Liver (tissue), 9 donors: ENCODE data around the gene NAGLU. TPM values are rescaled to one million over a fixed set of nuclear protein-coding genes. Genes with fewer than 3 reads are reported as not detected.

ENCODE experiments used
- DNase-seq: peaks from one replicate; pipeline ENCODE4 v3.0.0-alpha.2; 2017; ENCODE audit warnings: low spot score
- H3K27ac ChIP-seq, 2 donors: one replicate each; pipeline ENCODE4 v1.7.0; 2013; ENCODE audit warnings: inconsistent platforms in 2 of 2, low read length in 2 of 2, control low read depth in 1 of 2, low read depth in 1 of 2, mild to moderate bottlenecking in 1 of 2
- H3K27me3 ChIP-seq, 4 donors: one replicate each; pipeline versions ENCODE4 v1.6.1 to v1.7.0; 2013; ENCODE audit warnings: low read length in 3 of 4, inconsistent platforms in 1 of 4, mild to moderate bottlenecking in 1 of 4, moderate library complexity in 1 of 4; ENCODE audit not compliant: control insufficient read depth in 4 of 4, insufficient read depth in 4 of 4
- H3K36me3 ChIP-seq, 4 donors: one replicate each; pipeline versions ENCODE4 v1.6.1 to v1.7.0; 2013; ENCODE audit warnings: low read length in 3 of 4, mild to moderate bottlenecking in 3 of 4, low read depth in 1 of 4, moderate library complexity in 1 of 4; ENCODE audit not compliant: control insufficient read depth in 4 of 4, insufficient read depth in 3 of 4
- H3K4me1 ChIP-seq, 4 donors: one replicate each; pipeline versions ENCODE4 v1.6.1 to v1.7.0; 2013; ENCODE audit warnings: low read length in 3 of 4, mild to moderate bottlenecking in 3 of 4, moderate library complexity in 1 of 4; ENCODE audit not compliant: control insufficient read depth in 4 of 4, insufficient read depth in 4 of 4
- H3K4me3 ChIP-seq, 3 donors: one replicate each; pipeline versions ENCODE4 v1.6.1 to v1.7.0; 2013; ENCODE audit warnings: low read length in 3 of 3, control low read depth in 1 of 3, low read depth in 1 of 3, mild to moderate bottlenecking in 1 of 3
- H3K9ac ChIP-seq, 2 donors: one replicate each; pipeline ENCODE4 v1.7.0; 2013; ENCODE audit warnings: low read length in 2 of 2, mild to moderate bottlenecking in 2 of 2, moderate library complexity in 2 of 2, control low read depth in 1 of 2, low read depth in 1 of 2
- H3K9me3 ChIP-seq, 4 donors: one replicate each; pipeline versions ENCODE4 v1.6.1 to v1.7.0; 2013; ENCODE audit warnings: low read length in 3 of 4; ENCODE audit not compliant: control insufficient read depth in 4 of 4
- EGR1 ChIP-seq, 2 donors: IDR thresholded peaks; 2 replicates each; pipeline ENCODE4 v1.6.1; 2016 to 2018; ENCODE audit warnings: antibody characterized with exemption in 2 of 2, low read depth in 2 of 2
- FOXA1 ChIP-seq: IDR thresholded peaks from 2 replicates; pipeline ENCODE4 v1.6.1; 2016; ENCODE audit warnings: antibody characterized with exemption
- FOXA2 ChIP-seq: IDR thresholded peaks from 2 replicates; pipeline ENCODE4 v1.6.1; 2016; ENCODE audit warnings: antibody characterized with exemption
- GABPA ChIP-seq, 2 donors: IDR thresholded peaks in 1 of 2; conservative IDR thresholded peaks in 1 of 2; 2 replicates each; pipeline ENCODE4 v1.6.1; 2016; ENCODE audit warnings: antibody characterized with exemption in 2 of 2, mild to moderate bottlenecking in 1 of 2, moderate library complexity in 1 of 2
- HNF4A ChIP-seq, 2 donors: conservative IDR thresholded peaks; 2 replicates each; pipeline ENCODE4 v1.6.1; 2016; ENCODE audit warnings: antibody characterized with exemption in 2 of 2, mild to moderate bottlenecking in 2 of 2
- HNF4G ChIP-seq: IDR thresholded peaks from 2 replicates; pipeline ENCODE4 v1.6.1; 2016; ENCODE audit warnings: antibody characterized with exemption
- JUND ChIP-seq, 2 donors: IDR thresholded peaks; 2 replicates each; pipeline ENCODE4 v1.6.1; 2016; ENCODE audit warnings: antibody characterized with exemption in 2 of 2
- NR2F2 ChIP-seq: IDR thresholded peaks from 2 replicates; pipeline ENCODE4 v1.6.1; 2016; ENCODE audit warnings: antibody characterized with exemption
- RAD21 ChIP-seq, 2 donors: IDR thresholded peaks; 2 replicates each; pipeline ENCODE4 v1.6.1; 2016; ENCODE audit warnings: antibody characterized with exemption in 2 of 2, mild to moderate bottlenecking in 2 of 2
- RXRA ChIP-seq, 2 donors: IDR thresholded peaks; 2 replicates each; pipeline ENCODE4 v1.6.1; 2017 to 2018; ENCODE audit warnings: antibody characterized with exemption in 2 of 2, mild to moderate bottlenecking in 1 of 2
- SP1 ChIP-seq: IDR thresholded peaks from 2 replicates; pipeline ENCODE4 v1.6.1; 2018; ENCODE audit warnings: antibody characterized with exemption, mild to moderate bottlenecking
- TAF1 ChIP-seq: conservative IDR thresholded peaks from 2 replicates; pipeline ENCODE4 v1.6.1; 2016; ENCODE audit warnings: antibody characterized with exemption, mild to moderate bottlenecking
- YY1 ChIP-seq: IDR thresholded peaks from 2 replicates; pipeline ENCODE4 v1.6.1; 2016; ENCODE audit warnings: antibody characterized with exemption, mild to moderate bottlenecking
- WGBS: extraction: QIAGEN DNeasy Blood & Tissue Kit; methylation state at CpG from one replicate; pipeline ENCODE4 v1.1.7; 2013; 5-methylcytosine and 5-hydroxymethylcytosine counted together
- polyA plus RNA-seq, 2 donors: library from polyadenylated mRNA; stranded (reverse) in 1 of 2; unstranded in 1 of 2; fragments of 200-250 nt in 1 of 2; fragments of >200 nt in 1 of 2; fragmentation: Nextera tagmentation in 1 of 2; extraction: Ambion mirVana in 1 of 2; gene quantifications; one replicate each; pipeline versions ENCODE4 v1.2.1 to v1.2.3, GENCODE V29; 2013 to 2015
- total RNA-seq, 2 donors: library from RNA; depleted of rRNA; stranded (reverse); fragments of >200 nt; gene quantifications; one replicate each; pipeline ENCODE4 v1.2.3, GENCODE V29; 2014
- TF ChIP-seq, protein P1 (sequence below): IDR thresholded peaks from 2 replicates; pipeline ENCODE4 v1.6.1; 2016; ENCODE audit warnings: antibody characterized with exemption
- TF ChIP-seq, protein P2 (sequence below): IDR thresholded peaks from 2 replicates; pipeline ENCODE4 v1.6.1; 2016; ENCODE audit warnings: antibody characterized with exemption
- TF ChIP-seq, protein P3 (sequence below): IDR thresholded peaks from 2 replicates; pipeline ENCODE4 v1.6.1; 2016; ENCODE audit warnings: antibody characterized with exemption, mild to moderate bottlenecking
- TF ChIP-seq, protein P4 (sequence below): IDR thresholded peaks from 2 replicates; pipeline ENCODE4 v1.6.1; 2016; ENCODE audit warnings: antibody characterized with exemption
- TF ChIP-seq, protein P5 (sequence below): fragments of 150-350 bp; IDR thresholded peaks from 2 replicates; pipeline ENCODE4 v1.5.1; 2017; ENCODE audit warnings: improper control_type of control experiment, low read depth, low read length; ENCODE audit not compliant: missing input control
- donor health status: healthy.
- donor health status: healthy.
- donor health status: healthy.
- donor health status: healthy.
- donor health status: healthy.

Gene NAGLU
- total and polyA plus RNA-seq, 4 donors: 15.5 to 41.2 (median 28.9) TPM

DNA sequence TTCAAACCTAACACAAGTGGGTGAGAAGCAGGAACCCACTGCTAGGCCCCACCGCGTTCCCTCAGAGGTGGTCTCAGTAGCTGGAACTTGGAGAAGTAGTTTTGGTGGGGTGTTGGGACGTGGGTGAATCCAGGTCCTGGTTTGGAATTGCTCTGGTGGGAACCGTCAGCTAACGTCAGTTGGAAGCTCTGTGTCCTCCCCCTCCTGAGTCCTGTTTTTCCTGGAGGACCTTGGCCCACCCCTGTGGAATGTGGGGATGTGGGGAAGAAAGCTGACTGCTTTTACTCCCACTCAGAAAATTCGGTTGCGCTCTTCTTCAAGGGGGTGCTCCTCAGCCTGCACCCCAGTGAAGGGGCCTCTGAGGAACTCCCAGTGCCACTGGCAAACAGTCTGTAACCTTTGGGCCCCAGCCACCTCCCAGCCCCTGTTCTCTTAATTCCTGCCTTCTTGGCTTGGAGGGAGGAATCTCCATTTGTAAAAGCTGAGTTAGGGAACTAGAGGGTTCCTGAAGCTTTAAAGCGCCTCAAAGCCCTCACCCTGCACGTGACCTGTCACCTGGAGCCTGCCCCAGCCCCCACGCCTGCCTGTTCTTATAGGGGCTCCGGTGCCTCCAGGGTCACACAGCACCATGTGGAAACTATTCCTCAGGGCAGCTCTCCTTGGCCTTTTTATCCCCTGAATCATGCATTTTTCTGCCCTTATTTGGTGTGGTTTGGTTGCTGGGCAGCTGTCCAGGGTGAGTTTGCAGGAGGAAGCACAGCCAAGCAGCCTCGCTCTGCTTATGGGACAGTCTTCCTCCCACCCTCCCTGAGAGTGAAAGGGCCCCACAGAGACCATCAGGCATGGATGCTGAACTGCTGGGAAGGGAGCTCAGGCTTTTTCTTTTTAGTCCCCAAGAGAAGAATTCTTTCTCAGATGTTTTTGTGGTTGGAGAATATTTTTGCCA is 16.2 kb upstream of the NAGLU start:
- H3K27ac ChIP-seq: peak overlapping the region; percentile 79 to 90
- H3K9me3 ChIP-seq: no peaks in the 10 kb centered on the region
- no peak overlapping the region for H3K4me3 ChIP-seq
- peaks cover 0 to 3% (median 2%) of the 10 kb centered on the region in 4 donors for H3K36me3 ChIP-seq
- 60% methylated on average over 12 of the region's 12 CpGs for WGBS
- no peak for DNase-seq
- TF ChIP-seq, protein P1, sequence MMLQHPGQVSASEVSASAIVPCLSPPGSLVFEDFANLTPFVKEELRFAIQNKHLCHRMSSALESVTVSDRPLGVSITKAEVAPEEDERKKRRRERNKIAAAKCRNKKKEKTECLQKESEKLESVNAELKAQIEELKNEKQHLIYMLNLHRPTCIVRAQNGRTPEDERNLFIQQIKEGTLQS: no peak
- TF ChIP-seq FOXA2 (peak; percentile 11), JUND (IDR thresholded peaks at IDR 0.05) (peak; percentile 72 to 89), RAD21 (IDR thresholded peaks at IDR 0.05) (peak; percentile 14 to 26), EGR1 (IDR thresholded peaks at IDR 0.05; ENCODE audit: low read depth in 2 of 2) (peak in 1 of 2 donors; percentile 59), YY1 (peak; percentile 79), FOXA1 (peak; percentile 17), HNF4G (no peak), TAF1 (no peak), SP1 (peak; percentile 60), NR2F2 (peak; percentile 98), GABPA (IDR thresholded peaks at IDR 0.05 in 1 of 2, conservative IDR thresholded peaks at IDR 0.05 in 1 of 2) (peak in 1 of 2 donors; percentile 37), RXRA (IDR thresholded peaks at IDR 0.05) (peak; percentile 63 to 82), HNF4A (conservative IDR thresholded peaks at IDR 0.05) (peak in 1 of 2 donors; percentile 60)
- TF ChIP-seq, protein P2, sequence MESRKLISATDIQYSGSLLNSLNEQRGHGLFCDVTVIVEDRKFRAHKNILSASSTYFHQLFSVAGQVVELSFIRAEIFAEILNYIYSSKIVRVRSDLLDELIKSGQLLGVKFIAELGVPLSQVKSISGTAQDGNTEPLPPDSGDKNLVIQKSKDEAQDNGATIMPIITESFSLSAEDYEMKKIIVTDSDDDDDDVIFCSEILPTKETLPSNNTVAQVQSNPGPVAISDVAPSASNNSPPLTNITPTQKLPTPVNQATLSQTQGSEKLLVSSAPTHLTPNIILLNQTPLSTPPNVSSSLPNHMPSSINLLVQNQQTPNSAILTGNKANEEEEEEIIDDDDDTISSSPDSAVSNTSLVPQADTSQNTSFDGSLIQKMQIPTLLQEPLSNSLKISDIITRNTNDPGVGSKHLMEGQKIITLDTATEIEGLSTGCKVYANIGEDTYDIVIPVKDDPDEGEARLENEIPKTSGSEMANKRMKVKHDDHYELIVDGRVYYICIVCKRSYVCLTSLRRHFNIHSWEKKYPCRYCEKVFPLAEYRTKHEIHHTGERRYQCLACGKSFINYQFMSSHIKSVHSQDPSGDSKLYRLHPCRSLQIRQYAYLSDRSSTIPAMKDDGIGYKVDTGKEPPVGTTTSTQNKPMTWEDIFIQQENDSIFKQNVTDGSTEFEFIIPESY: peak; percentile 46
- TF ChIP-seq, protein P3, sequence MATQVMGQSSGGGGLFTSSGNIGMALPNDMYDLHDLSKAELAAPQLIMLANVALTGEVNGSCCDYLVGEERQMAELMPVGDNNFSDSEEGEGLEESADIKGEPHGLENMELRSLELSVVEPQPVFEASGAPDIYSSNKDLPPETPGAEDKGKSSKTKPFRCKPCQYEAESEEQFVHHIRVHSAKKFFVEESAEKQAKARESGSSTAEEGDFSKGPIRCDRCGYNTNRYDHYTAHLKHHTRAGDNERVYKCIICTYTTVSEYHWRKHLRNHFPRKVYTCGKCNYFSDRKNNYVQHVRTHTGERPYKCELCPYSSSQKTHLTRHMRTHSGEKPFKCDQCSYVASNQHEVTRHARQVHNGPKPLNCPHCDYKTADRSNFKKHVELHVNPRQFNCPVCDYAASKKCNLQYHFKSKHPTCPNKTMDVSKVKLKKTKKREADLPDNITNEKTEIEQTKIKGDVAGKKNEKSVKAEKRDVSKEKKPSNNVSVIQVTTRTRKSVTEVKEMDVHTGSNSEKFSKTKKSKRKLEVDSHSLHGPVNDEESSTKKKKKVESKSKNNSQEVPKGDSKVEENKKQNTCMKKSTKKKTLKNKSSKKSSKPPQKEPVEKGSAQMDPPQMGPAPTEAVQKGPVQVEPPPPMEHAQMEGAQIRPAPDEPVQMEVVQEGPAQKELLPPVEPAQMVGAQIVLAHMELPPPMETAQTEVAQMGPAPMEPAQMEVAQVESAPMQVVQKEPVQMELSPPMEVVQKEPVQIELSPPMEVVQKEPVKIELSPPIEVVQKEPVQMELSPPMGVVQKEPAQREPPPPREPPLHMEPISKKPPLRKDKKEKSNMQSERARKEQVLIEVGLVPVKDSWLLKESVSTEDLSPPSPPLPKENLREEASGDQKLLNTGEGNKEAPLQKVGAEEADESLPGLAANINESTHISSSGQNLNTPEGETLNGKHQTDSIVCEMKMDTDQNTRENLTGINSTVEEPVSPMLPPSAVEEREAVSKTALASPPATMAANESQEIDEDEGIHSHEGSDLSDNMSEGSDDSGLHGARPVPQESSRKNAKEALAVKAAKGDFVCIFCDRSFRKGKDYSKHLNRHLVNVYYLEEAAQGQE: peak; percentile 58
- TF ChIP-seq, protein P4, sequence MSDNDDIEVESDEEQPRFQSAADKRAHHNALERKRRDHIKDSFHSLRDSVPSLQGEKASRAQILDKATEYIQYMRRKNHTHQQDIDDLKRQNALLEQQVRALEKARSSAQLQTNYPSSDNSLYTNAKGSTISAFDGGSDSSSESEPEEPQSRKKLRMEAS: peak; percentile 71
- TF ChIP-seq, protein P5, sequence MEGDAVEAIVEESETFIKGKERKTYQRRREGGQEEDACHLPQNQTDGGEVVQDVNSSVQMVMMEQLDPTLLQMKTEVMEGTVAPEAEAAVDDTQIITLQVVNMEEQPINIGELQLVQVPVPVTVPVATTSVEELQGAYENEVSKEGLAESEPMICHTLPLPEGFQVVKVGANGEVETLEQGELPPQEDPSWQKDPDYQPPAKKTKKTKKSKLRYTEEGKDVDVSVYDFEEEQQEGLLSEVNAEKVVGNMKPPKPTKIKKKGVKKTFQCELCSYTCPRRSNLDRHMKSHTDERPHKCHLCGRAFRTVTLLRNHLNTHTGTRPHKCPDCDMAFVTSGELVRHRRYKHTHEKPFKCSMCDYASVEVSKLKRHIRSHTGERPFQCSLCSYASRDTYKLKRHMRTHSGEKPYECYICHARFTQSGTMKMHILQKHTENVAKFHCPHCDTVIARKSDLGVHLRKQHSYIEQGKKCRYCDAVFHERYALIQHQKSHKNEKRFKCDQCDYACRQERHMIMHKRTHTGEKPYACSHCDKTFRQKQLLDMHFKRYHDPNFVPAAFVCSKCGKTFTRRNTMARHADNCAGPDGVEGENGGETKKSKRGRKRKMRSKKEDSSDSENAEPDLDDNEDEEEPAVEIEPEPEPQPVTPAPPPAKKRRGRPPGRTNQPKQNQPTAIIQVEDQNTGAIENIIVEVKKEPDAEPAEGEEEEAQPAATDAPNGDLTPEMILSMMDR: no peak
- H3K4me1 ChIP-seq: peaks cover 4 to 44% (median 25%) of the 10 kb centered on the region in 4 donors
- H3K9ac ChIP-seq: peak overlapping the region; percentile 24 to 58
- no peaks in the 10 kb centered on the region for H3K27me3 ChIP-seq
